Thyroid gland (tissue), 4 donors: Measurements from ENCODE around the gene ORM1. TPM values are rescaled to one million over a fixed set of nuclear protein-coding genes. Genes with fewer than 3 reads are reported as not detected.

ENCODE experiments used
- DNase-seq, 2 donors: peaks; one replicate each; pipeline ENCODE4 v3.0.0-alpha.2; 2019
- H3K27ac ChIP-seq, 3 donors: fragments of 200-600 bp; sonication (generic); 1 replicate in 2 of 3; 2 replicates in 1 of 3; pipeline ENCODE4 v1.5.1; 2016 to 2019; ENCODE audit warnings: mild to moderate bottlenecking in 1 of 3, moderate library complexity in 1 of 3
- H3K27me3 ChIP-seq: fragments of 200-600 bp; sonication (generic); one replicate; pipeline ENCODE4 v1.5.1; 2019
- H3K36me3 ChIP-seq, 2 donors: fragments of 200-600 bp; sonication (generic); one replicate each; pipeline ENCODE4 v1.5.1; 2016 to 2019
- H3K4me1 ChIP-seq, 2 donors: fragments of 200-600 bp; sonication (generic); one replicate each; pipeline ENCODE4 v1.5.1; 2017 to 2019
- H3K4me3 ChIP-seq, 3 donors: fragments of 200-600 bp; sonication (generic); replicated peaks in 1 of 3; 1 replicate in 2 of 3; 2 replicates in 1 of 3; pipeline ENCODE4 v1.5.1; 2016; ENCODE audit warnings: mild to moderate bottlenecking in 1 of 3
- H3K9me3 ChIP-seq: fragments of 200-600 bp; sonication (generic); one replicate; pipeline ENCODE4 v1.5.1; 2017
- CTCF ChIP-seq, 6 experiments: fragments of 200-600 bp in 3 of 6; fragments of 450-650 bp in 3 of 6; sonication (generic) in 3 of 6; IDR thresholded peaks; one replicate each; pipeline ENCODE4 v1.5.1; 2016 to 2019; ENCODE audit warnings: antibody characterized with exemption in 6 of 6, mild to moderate bottlenecking in 2 of 6, inconsistent platforms in 1 of 6, moderate library complexity in 1 of 6
- POLR2A ChIP-seq, 2 donors: fragments of 450-650 bp; IDR thresholded peaks; one replicate each; pipeline ENCODE4 v1.6.1; 2017; ENCODE audit warnings: antibody characterized with exemption in 2 of 2, mild to moderate bottlenecking in 2 of 2, moderate library complexity in 1 of 2
- WGBS, 2 donors: methylation state at CpG; one replicate each; pipeline ENCODE4 v1.1.5; 2017; 5-methylcytosine and 5-hydroxymethylcytosine counted together
- intact Hi-C: fragments of 100-400 bp; cut with DNase I; formaldehyde crosslinking; loops from one replicate; pipeline ENCODE4 v1.15.1; 2023
- total RNA-seq, 4 donors: library from RNA; depleted of rRNA; stranded (reverse); fragments of >200 nt; gene quantifications; one replicate each; pipeline ENCODE4 v1.2.3, GENCODE V29; 2016

Gene ORM1
- total RNA-seq, 4 donors from 2014 or later: not detected

GRCh38 chr9:114371973-114372917 lies 49.3 kb downstream of the ORM1 start:
- WGBS, 2 donors: 50 to 60% methylated on average over 12 to 13 of the region's 14 CpGs
- Histone ChIP-seq H3K4me3 (no peak overlapping the region), H3K4me1 (peaks cover 7 to 14% of the 10 kb centered on the region in 2 donors), H3K27me3 (no peaks in the 10 kb centered on the region), H3K9me3 (no peaks in the 10 kb centered on the region), H3K36me3 (peaks cover 10 to 21% of the 10 kb centered on the region in 2 donors), H3K27ac (no peak overlapping the region)
- no peak for DNase-seq
- TF ChIP-seq POLR2A (IDR thresholded peaks at IDR 0.05) (no peak), CTCF (IDR thresholded peaks at IDR 0.05) (no peak)
- intact Hi-C loops: no loop called here

GRCh38 chr9:114372921-114373448 lies 50.1 kb downstream of the ORM1 start:
- Histone ChIP-seq H3K36me3 (peaks cover 10 to 13% of the 10 kb centered on the region in 2 donors), H3K4me3 (no peak overlapping the region), H3K9me3 (no peaks in the 10 kb centered on the region), H3K27ac (no peak overlapping the region), H3K4me1 (peaks cover 7 to 14% of the 10 kb centered on the region in 2 donors), H3K27me3 (no peaks in the 10 kb centered on the region)
- intact Hi-C loops: no loop called here
- 63 to 65% methylated on average over 4 to 9 of the region's 9 CpGs for WGBS, 2 donors
- TF ChIP-seq POLR2A (IDR thresholded peaks at IDR 0.05) (no peak), CTCF (IDR thresholded peaks at IDR 0.05) (no peak)
- DNase-seq: peak in 1 of 2 donors; percentile 36

GRCh38 chr9:114373960-114374730 lies 51.2 kb downstream of the ORM1 start:
- peaks cover 7 to 14% of the 10 kb centered on the region in 2 donors for H3K4me1 ChIP-seq
- no peak overlapping the region for H3K27ac ChIP-seq
- H3K4me3 ChIP-seq: no peak overlapping the region
- TF ChIP-seq CTCF (IDR thresholded peaks at IDR 0.05): no peak
- TF ChIP-seq POLR2A (IDR thresholded peaks at IDR 0.05): no peak
- 79 to 86% methylated on average over 13 to 16 of the region's 16 CpGs for WGBS, 2 donors
- DNase-seq: no peak
- no peaks in the 10 kb centered on the region for H3K9me3 ChIP-seq
- H3K36me3 ChIP-seq: peaks cover 9 to 11% of the 10 kb centered on the region in 2 donors
- H3K27me3 ChIP-seq: no peaks in the 10 kb centered on the region
- intact Hi-C loops: no loop called here

- Histone ChIP-seq H3K4me1 (peaks cover 7 to 14% of the 10 kb centered on the region in 2 donors), H3K27me3 (no peaks in the 10 kb centered on the region), H3K4me3 (no peak overlapping the region), H3K9me3 (no peaks in the 10 kb centered on the region), H3K27ac (no peak overlapping the region), H3K36me3 (peaks cover 9 to 16% of the 10 kb centered on the region in 2 donors)
- TF ChIP-seq CTCF (IDR thresholded peaks at IDR 0.05): no peak
- TF ChIP-seq POLR2A (IDR thresholded peaks at IDR 0.05): no peak
- intact Hi-C loops: no loop called here
- 81 to 88% methylated on average over 9 of the region's 9 CpGs for WGBS, 2 donors
- no peak for DNase-seq
These were observed 52.0 kb downstream of the ORM1 start for GRCh38 chr9:114374936-114375335.
